ENCODE results near the gene SPPL2C.

DNA sequence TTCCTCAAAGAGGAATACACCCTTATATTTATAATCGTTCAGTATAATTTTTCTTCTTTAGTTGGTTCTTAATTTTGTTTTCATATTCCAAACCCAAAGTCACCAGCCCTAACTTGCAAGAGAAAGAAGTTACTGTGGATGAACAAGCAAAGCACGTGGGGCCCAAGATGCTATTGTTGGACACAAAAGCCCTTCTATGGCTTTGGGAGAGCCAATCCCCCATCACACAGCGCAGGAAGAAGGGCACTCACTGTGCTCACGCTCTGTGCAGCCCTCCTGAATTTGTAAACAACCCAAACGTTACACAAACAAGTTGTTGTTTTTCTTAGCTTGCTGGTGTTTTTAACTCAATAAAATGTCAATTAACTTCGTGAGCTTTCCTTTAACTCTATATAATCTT is 22.5 kb downstream of the SPPL2C start:
- no peak for TF ChIP-seq EZH2 (IDR thresholded peaks at IDR 0.05; ENCODE audit: borderline replicate concordance, low read length)
- TF ChIP-seq, protein P1, sequence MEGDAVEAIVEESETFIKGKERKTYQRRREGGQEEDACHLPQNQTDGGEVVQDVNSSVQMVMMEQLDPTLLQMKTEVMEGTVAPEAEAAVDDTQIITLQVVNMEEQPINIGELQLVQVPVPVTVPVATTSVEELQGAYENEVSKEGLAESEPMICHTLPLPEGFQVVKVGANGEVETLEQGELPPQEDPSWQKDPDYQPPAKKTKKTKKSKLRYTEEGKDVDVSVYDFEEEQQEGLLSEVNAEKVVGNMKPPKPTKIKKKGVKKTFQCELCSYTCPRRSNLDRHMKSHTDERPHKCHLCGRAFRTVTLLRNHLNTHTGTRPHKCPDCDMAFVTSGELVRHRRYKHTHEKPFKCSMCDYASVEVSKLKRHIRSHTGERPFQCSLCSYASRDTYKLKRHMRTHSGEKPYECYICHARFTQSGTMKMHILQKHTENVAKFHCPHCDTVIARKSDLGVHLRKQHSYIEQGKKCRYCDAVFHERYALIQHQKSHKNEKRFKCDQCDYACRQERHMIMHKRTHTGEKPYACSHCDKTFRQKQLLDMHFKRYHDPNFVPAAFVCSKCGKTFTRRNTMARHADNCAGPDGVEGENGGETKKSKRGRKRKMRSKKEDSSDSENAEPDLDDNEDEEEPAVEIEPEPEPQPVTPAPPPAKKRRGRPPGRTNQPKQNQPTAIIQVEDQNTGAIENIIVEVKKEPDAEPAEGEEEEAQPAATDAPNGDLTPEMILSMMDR (IDR thresholded peaks at IDR 0.05; ENCODE audit: low read length): no peak

Data from OCI-LY1 (cell line).